Mesenchymal stem cell (in vitro differentiated cells and primary cell): Measurements from ENCODE around the gene MRPS27.

ENCODE experiments used
- DNase-seq: peaks from one replicate; pipeline ENCODE4 v3.0.0-alpha.2; 2013
- H2AFZ ChIP-seq: one replicate; pipeline ENCODE4 v1.6.1; 2013; ENCODE audit warnings: low read depth, mild to moderate bottlenecking, control low read depth, inconsistent platforms, low read length, moderate library complexity
- H2AK5ac ChIP-seq: 2 replicates; pipeline ENCODE4 v1.6.1; 2013; ENCODE audit warnings: low read length, moderate library complexity, mild to moderate bottlenecking, inconsistent platforms; ENCODE audit not compliant: severe bottlenecking
- H2BK120ac ChIP-seq: one replicate; pipeline ENCODE4 v1.6.1; 2013; ENCODE audit warnings: low read depth, mild to moderate bottlenecking, inconsistent platforms, low read length, moderate library complexity
- H2BK12ac ChIP-seq, 2 experiments: one replicate each; pipeline ENCODE4 v1.6.1; 2013; ENCODE audit warnings: inconsistent platforms in 2 of 2, low read length in 2 of 2, mild to moderate bottlenecking in 2 of 2, moderate library complexity in 2 of 2, control low read depth in 1 of 2
- H2BK15ac ChIP-seq: one replicate; pipeline ENCODE4 v1.6.1; 2013; ENCODE audit warnings: mild to moderate bottlenecking, low read depth, inconsistent platforms; ENCODE audit not compliant: poor library complexity, severe bottlenecking
- H2BK5ac ChIP-seq: 2 replicates; pipeline ENCODE4 v1.6.1; 2013; ENCODE audit warnings: low read depth, mild to moderate bottlenecking, low read length, control low read depth, inconsistent platforms; ENCODE audit not compliant: poor library complexity, severe bottlenecking
- H3K14ac ChIP-seq, 2 experiments: one replicate each; pipeline ENCODE4 v1.6.1; 2013; ENCODE audit warnings: inconsistent platforms in 2 of 2, low read length in 2 of 2, control low read depth in 1 of 2, mild to moderate bottlenecking in 1 of 2, moderate library complexity in 1 of 2
- H3K18ac ChIP-seq, 2 experiments: one replicate each; pipeline ENCODE4 v1.6.1; 2013; ENCODE audit warnings: inconsistent platforms in 2 of 2, low read length in 2 of 2, control low read depth in 1 of 2, low read depth in 1 of 2, mild to moderate bottlenecking in 1 of 2
- H3K23ac ChIP-seq, 2 experiments: one replicate each; pipeline ENCODE4 v1.6.1; 2013; ENCODE audit warnings: inconsistent platforms in 2 of 2, low read length in 2 of 2, mild to moderate bottlenecking in 2 of 2, moderate library complexity in 2 of 2, control low read depth in 1 of 2
- H3K27ac ChIP-seq: 2 replicates; pipeline ENCODE4 v1.5.1; 2013; ENCODE audit warnings: mild to moderate bottlenecking, moderate library complexity, low read length, control low read depth, inconsistent platforms; ENCODE audit not compliant: poor library complexity, severe bottlenecking
- H3K27me3 ChIP-seq, 2 experiments: 2 replicates each; pipeline versions ENCODE4 v1.6.1 to v1.7.0; 2013; ENCODE audit warnings: low read length in 2 of 2, mild to moderate bottlenecking in 2 of 2, moderate library complexity in 2 of 2, control low read depth in 1 of 2, inconsistent platforms in 1 of 2; ENCODE audit not compliant: control insufficient read depth in 1 of 2, insufficient read depth in 1 of 2
- H3K36me3 ChIP-seq, 2 experiments: 2 replicates each; pipeline versions ENCODE4 v1.6.1 to v1.7.0; 2013; ENCODE audit warnings: low read length in 2 of 2, control low read depth in 1 of 2, inconsistent platforms in 1 of 2, low read depth in 1 of 2, mild to moderate bottlenecking in 1 of 2; ENCODE audit not compliant: insufficient read depth in 2 of 2, control insufficient read depth in 1 of 2
- H3K4ac ChIP-seq, 2 experiments: one replicate each; pipeline ENCODE4 v1.6.1; 2013; ENCODE audit warnings: inconsistent platforms in 2 of 2, low read length in 2 of 2, mild to moderate bottlenecking in 2 of 2, moderate library complexity in 2 of 2, control low read depth in 1 of 2, low read depth in 1 of 2
- H3K4me1 ChIP-seq: 2 replicates; pipeline ENCODE4 v1.6.1; 2013; ENCODE audit warnings: low read depth, low read length, control low read depth; ENCODE audit not compliant: control insufficient read depth, insufficient read depth
- H3K4me2 ChIP-seq: 2 replicates; pipeline ENCODE4 v1.6.1; 2013; ENCODE audit warnings: low read length, mild to moderate bottlenecking, inconsistent platforms; ENCODE audit not compliant: poor library complexity, severe bottlenecking
- H3K4me3 ChIP-seq, 2 experiments: 2 replicates each; pipeline versions ENCODE4 v1.5.1 to v1.7.0; 2013; ENCODE audit warnings: low read length in 2 of 2, mild to moderate bottlenecking in 2 of 2, control low read depth in 1 of 2, low read depth in 1 of 2; ENCODE audit not compliant: insufficient read depth in 1 of 2
- H3K79me1 ChIP-seq: replicated peaks from 2 replicates; pipeline ENCODE4 v1.6.1; 2013; ENCODE audit warnings: mild to moderate bottlenecking, control low read depth, low read length, inconsistent platforms; ENCODE audit not compliant: poor library complexity, severe bottlenecking
- H3K9ac ChIP-seq: 2 replicates; pipeline ENCODE4 v1.7.0; 2013; ENCODE audit warnings: mild to moderate bottlenecking, low read length, moderate library complexity
- H3K9me3 ChIP-seq: 2 replicates; pipeline ENCODE4 v1.7.0; 2013; ENCODE audit warnings: mild to moderate bottlenecking, low read length; ENCODE audit not compliant: control insufficient read depth
- H4K8ac ChIP-seq: one replicate; pipeline ENCODE4 v1.6.1; 2013; ENCODE audit warnings: inconsistent platforms, mild to moderate bottlenecking, low read length, moderate library complexity
- H4K91ac ChIP-seq: one replicate; pipeline ENCODE4 v1.6.1; 2013; ENCODE audit warnings: mild to moderate bottlenecking, low read length, inconsistent platforms
- WGBS: methylation state at CpG from one replicate; pipeline ENCODE4 v1.1.7; 2013; ENCODE audit warnings: mixed read lengths; 5-methylcytosine and 5-hydroxymethylcytosine counted together

Gene MRPS27

DNA sequence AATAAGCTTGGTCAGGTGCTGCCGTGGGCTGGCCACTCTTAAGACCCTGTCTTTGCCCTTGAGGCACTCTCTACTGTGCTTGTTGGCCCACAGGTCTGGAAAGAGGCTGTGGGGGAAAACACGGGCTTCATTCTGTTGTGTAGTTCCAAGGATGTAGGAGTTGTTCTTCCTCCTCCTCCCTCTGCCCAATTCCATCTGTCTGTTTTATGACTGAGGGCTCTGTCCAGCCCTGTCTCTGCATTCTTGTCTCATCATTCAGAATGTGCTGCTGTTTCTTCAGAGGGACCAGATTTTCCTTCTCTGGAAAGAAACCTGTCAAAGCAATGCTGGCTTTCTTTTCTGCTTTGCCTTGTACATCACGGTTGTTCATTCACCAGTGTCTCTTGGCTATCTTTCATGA lies 128.6 kb downstream of the MRPS27 start:
- Histone ChIP-seq H3K9me3 (no peaks in the 10 kb centered on the region), H3K27me3 (no peaks in the 10 kb centered on the region), H2BK15ac (no peak overlapping the region), H3K27ac (no peak overlapping the region), H2AFZ (no peak overlapping the region), H2AK5ac (no peak overlapping the region), H3K4me1 (no peaks in the 10 kb centered on the region), H3K14ac (no peak overlapping the region), H3K4me2 (no peak overlapping the region), H3K79me1 (peaks cover 44% of the 10 kb centered on the region), H3K4me3 (no peak overlapping the region), H4K8ac (no peak overlapping the region), H3K18ac (no peak overlapping the region), H3K36me3 (peaks cover 34 to 96% of the 10 kb centered on the region in 2 experiments), H3K23ac (no peak overlapping the region), H3K9ac (peak overlapping the region; percentile 2), H2BK5ac (no peak overlapping the region), H3K4ac (no peak overlapping the region), H4K91ac (no peak overlapping the region), H2BK12ac (no peak overlapping the region), H2BK120ac (no peak overlapping the region)
- no peak for DNase-seq
- 96% methylated on average over 3 of the region's 3 CpGs for WGBS

DNA sequence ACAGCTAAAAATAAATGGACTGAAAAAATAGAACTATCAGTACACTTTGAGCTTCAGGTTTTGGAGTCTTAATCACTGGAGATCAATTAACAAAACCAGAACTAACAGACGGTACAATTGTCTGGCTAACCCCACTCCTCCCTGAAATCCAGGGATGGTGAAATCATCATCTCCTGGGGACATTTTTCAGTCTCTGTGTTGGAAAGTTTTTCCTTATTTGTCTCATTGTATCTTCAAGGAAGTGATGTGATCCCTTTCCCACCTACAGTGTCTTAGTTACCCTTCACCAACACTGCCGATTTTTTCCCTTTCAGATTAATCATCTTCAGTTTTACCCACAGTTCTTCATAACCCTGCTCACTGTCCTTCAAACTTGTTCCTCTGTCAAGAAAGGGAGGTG lies 130.9 kb downstream of the MRPS27 start:
- Histone ChIP-seq H3K4me3 (no peak overlapping the region), H2AFZ (no peak overlapping the region), H2BK5ac (no peak overlapping the region), H2AK5ac (no peak overlapping the region), H3K27ac (no peak overlapping the region), H3K14ac (peak overlapping the region in 1 of 2 experiments; percentile 26), H3K9me3 (no peaks in the 10 kb centered on the region), H3K4me1 (no peaks in the 10 kb centered on the region), H2BK120ac (no peak overlapping the region), H2BK15ac (no peak overlapping the region), H3K18ac (no peak overlapping the region), H3K36me3 (peaks cover 33 to 87% of the 10 kb centered on the region in 2 experiments), H3K27me3 (no peaks in the 10 kb centered on the region), H3K4ac (no peak overlapping the region), H2BK12ac (no peak overlapping the region), H4K91ac (no peak overlapping the region), H3K4me2 (no peak overlapping the region), H4K8ac (no peak overlapping the region), H3K9ac (peak overlapping the region; percentile 20), H3K79me1 (peaks cover 40% of the 10 kb centered on the region), H3K23ac (no peak overlapping the region)
- DNase-seq = no peak
- WGBS = 95% methylated on average over 2 of the region's 2 CpGs

DNA sequence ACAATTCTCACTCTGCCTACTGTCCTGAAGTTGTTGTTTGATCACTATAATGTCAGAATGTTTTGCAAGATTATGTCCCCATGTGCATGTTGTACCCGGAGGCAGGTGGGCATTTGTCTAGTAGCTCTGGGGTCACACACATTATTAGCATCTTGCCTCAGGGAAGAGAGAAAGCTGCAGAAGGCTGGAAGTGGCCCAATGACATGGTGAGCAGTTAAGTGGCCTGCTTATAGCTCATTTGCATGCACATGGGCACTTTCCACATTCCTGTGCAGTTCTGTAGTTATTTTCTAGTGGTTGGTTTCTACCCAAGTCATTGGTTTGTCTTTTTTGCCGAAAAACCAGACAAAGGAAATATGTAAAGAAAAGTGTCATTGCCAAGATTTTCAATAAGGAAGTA lies 131.9 kb downstream of the MRPS27 start:
- no peaks in the 10 kb centered on the region for H3K9me3 ChIP-seq
- no peak overlapping the region for H2BK15ac ChIP-seq
- H3K79me1 ChIP-seq = peaks cover 41% of the 10 kb centered on the region
- H3K18ac ChIP-seq = no peak overlapping the region
- no peaks in the 10 kb centered on the region for H3K27me3 ChIP-seq
- no peaks in the 10 kb centered on the region for H3K4me1 ChIP-seq
- no peak overlapping the region for H2BK12ac ChIP-seq
- no peak overlapping the region for H3K9ac ChIP-seq
- no peak overlapping the region for H4K91ac ChIP-seq
- H3K4ac ChIP-seq = no peak overlapping the region
- H3K36me3 ChIP-seq = peaks cover 36 to 87% of the 10 kb centered on the region in 2 experiments
- 98% methylated on average over 2 of the region's 2 CpGs for WGBS
- H2AFZ ChIP-seq = no peak overlapping the region
- no peak overlapping the region for H2AK5ac ChIP-seq
- no peak overlapping the region for H3K14ac ChIP-seq
- DNase-seq = no peak
- H4K8ac ChIP-seq = no peak overlapping the region
- no peak overlapping the region for H2BK5ac ChIP-seq
- H3K23ac ChIP-seq = no peak overlapping the region
- no peak overlapping the region for H3K27ac ChIP-seq
- no peak overlapping the region for H2BK120ac ChIP-seq
- H3K4me2 ChIP-seq = no peak overlapping the region
- H3K4me3 ChIP-seq = no peak overlapping the region

DNA sequence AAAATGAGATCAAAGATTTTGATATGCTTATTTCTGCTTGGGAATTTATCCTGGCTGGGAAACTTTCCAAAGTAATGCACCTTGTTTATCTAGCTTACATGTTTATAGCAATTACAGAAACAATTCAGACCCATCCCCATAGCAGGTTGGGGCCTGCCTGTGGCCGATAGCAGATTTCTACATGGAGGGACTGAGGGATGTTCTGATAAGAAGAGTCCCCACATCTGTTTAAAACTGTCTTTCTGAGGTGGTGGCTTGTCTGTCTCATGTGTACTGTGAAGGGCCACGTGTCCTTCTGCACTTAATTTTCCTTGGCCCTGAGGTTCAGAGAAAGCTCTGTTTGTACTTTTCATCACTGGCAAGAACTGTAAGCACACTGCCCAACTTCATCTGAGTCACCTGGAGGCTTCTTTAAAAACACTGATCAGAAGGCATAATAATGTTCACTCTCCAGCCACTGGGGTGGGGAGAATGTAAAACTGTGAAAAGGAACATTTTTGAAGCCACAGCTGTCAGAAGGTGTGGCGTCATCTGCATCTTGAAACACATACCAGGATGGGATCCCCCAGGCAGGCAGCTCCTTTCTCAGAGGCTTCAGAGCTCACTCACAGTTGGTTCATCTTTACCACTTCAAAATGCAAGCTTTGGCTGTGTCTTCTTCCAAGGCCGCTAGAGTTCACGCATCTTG lies 132.5 kb downstream of the MRPS27 start:
- Histone ChIP-seq H3K4me2 (no peak overlapping the region), H2AFZ (no peak overlapping the region), H3K36me3 (peaks cover 40 to 87% of the 10 kb centered on the region in 2 experiments), H3K18ac (no peak overlapping the region), H3K27me3 (no peaks in the 10 kb centered on the region), H3K4me1 (no peaks in the 10 kb centered on the region), H3K9ac (peak overlapping the region; percentile 2), H3K9me3 (no peaks in the 10 kb centered on the region), H3K14ac (no peak overlapping the region), H2BK5ac (no peak overlapping the region), H4K91ac (no peak overlapping the region), H3K79me1 (peaks cover 43% of the 10 kb centered on the region), H2BK120ac (no peak overlapping the region), H3K23ac (no peak overlapping the region), H2BK12ac (no peak overlapping the region), H3K4me3 (no peak overlapping the region), H2BK15ac (no peak overlapping the region), H4K8ac (no peak overlapping the region), H3K4ac (no peak overlapping the region), H3K27ac (no peak overlapping the region), H2AK5ac (no peak overlapping the region)
- no peak for DNase-seq
- 97% methylated on average over 5 of the region's 5 CpGs for whole genome bisulfite sequencing
